Cardiac fibroblast (primary cell): ENCODE data around the gene NOS1AP.
"Not testable (repeated sequence)": the region's sequence is repeated elsewhere in the genome, so short reads cannot be mapped to it uniquely, and the experiment has no call there.

Source experiments
- DNase-seq, 2 donors: peaks; one replicate each; pipeline versions ENCODE4 v3.0.0 to v3.0.0-alpha.2; 2010; ENCODE audit warnings: low read depth in 2 of 2
- H3K4me3 ChIP-seq, 2 donors: replicated peaks in 1 of 2; 1 replicate in 1 of 2; 2 replicates in 1 of 2; pipeline ENCODE4 v1.5.1; 2011; ENCODE audit warnings: low read depth in 2 of 2, low read length in 2 of 2, mild to moderate bottlenecking in 2 of 2, moderate library complexity in 1 of 2
- CTCF ChIP-seq: IDR thresholded peaks from one replicate; pipeline ENCODE4 v1.5.1; 2011; ENCODE audit warnings: low read depth, mild to moderate bottlenecking, low read length, inconsistent platforms

NOS1AP gene

GRCh38 chr1:162406811-162407210 is 337.3 kb downstream of the NOS1AP start:
- no peak for TF ChIP-seq CTCF
- no peak overlapping the region for H3K4me3 ChIP-seq
- peak; percentile 17 to 26 for DNase-seq

- TF ChIP-seq CTCF: no peak
- no peak overlapping the region for H3K4me3 ChIP-seq
- DNase-seq: no peak
These were observed 338.0 kb downstream of the NOS1AP start for GRCh38 chr1:162407539-162407938.

GRCh38 chr1:162412002-162412401 is 342.5 kb downstream of the NOS1AP start, which contains the start of gene SH2D1B:
SH2D1B (minus strand) TSS chr1:162412136; CDS start chr1:162412016, 120 bp downstream.
- peak in 1 of 2 donors; percentile 33 for DNase-seq
- no peak within 1 kb of the TSS for H3K4me3 ChIP-seq
- TF ChIP-seq CTCF: no peak

- no peak overlapping the region for H3K4me3 ChIP-seq
- DNase-seq: no peak
- TF ChIP-seq CTCF: no peak
These were observed 346.7 kb downstream of the NOS1AP start for GRCh38 chr1:162416215-162416614.

- no peak overlapping the region for H3K4me3 ChIP-seq
- no peak for TF ChIP-seq CTCF
- DNase-seq: no peak
These were observed 347.4 kb downstream of the NOS1AP start for GRCh38 chr1:162416909-162417308.

GRCh38 chr1:162417650-162418049 is 348.2 kb downstream of the NOS1AP start:
- no peak overlapping the region for H3K4me3 ChIP-seq
- no peak for TF ChIP-seq CTCF

GRCh38 chr1:162418584-162418983 is 349.1 kb downstream of the NOS1AP start:
- not testable (repeated sequence) for H3K4me3 ChIP-seq, DNase-seq

More at GRCh38 chr1:162417650-162418049, 348.2 kb downstream of the NOS1AP start:
- DNase-seq: no peak

- DNase-seq, H3K4me3 ChIP-seq: not testable (repeated sequence)
These were observed 350.0 kb downstream of the NOS1AP start for GRCh38 chr1:162419450-162419931.
